HCT116 (cell line): ENCODE measurements around the gene BRDT. TPM values are rescaled to one million over a fixed set of nuclear protein-coding genes. Genes with fewer than 3 reads are reported as not detected.

Experiments used
- ATAC-seq: fragments of 200-7000 bp; cut with Tn5 transposase; 2 replicates; pipeline ENCODE4 v1.9.1; 2020; ENCODE audit warnings: mild to moderate bottlenecking, moderate library complexity
- BruUV-seq: library from RNA; stranded (reverse); fragments of 400-500 nt; replicated peaks from 2 replicates; lab custom pipeline; 2021; lab: Mats Ljungman, UMichigan
- CTCF ChIA-PET: fragments of 300-600 bp; sonication (Branson Sonifier 250); formaldehyde crosslinking; loops from one replicate; lab custom pipeline; 2021; ENCODE audit warnings: antibody characterized with exemption; lab: Charles Lee
- POLR2A ChIA-PET: fragments of 300-600, 350-600 bp; sonication (Branson Sonifier 250); formaldehyde crosslinking; loops from one replicate; lab custom pipeline; 2021; ENCODE audit warnings: antibody characterized with exemption; lab: Charles Lee
- RAD21 ChIA-PET, 2 experiments: fragments of 300-600 bp; sonication (Branson Sonifier 250); formaldehyde crosslinking; loops; one replicate each; lab custom pipeline; 2023; ENCODE audit warnings: low total read pairs in 2 of 2; ENCODE audit not compliant: uncharacterized antibody in 2 of 2, unreplicated experiment in 2 of 2, low non-redundant PET in 1 of 2; lab: Charles Lee
- DNase-seq: peaks from one replicate; pipeline ENCODE4 v3.0.0-alpha.2; 2010; ENCODE audit warnings: low read depth, low spot score
- H2AFZ ChIP-seq: fragments of 200-600 bp; shearing (Covaris generic), sonication (generic); 2 replicates; pipeline ENCODE4 v1.6.1; 2017; ENCODE audit warnings: low read depth, mixed run types, mixed read lengths, antibody characterized with exemption, low read length; ENCODE audit not compliant: poor library complexity, severe bottlenecking
- H3K27ac ChIP-seq: 2 replicates; pipeline ENCODE4 v1.5.1; 2012; ENCODE audit warnings: low read depth, low read length
- H3K27me3 ChIP-seq: fragments of 200-600 bp; sonication (generic); 2 replicates; pipeline ENCODE4 v1.6.1; 2016; ENCODE audit warnings: mixed run types, low read length, mixed read lengths; ENCODE audit not compliant: insufficient read depth
- H3K36me3 ChIP-seq, 2 experiments: fragments of 200-500 bp in 1 of 2; fragments of 200-600 bp in 1 of 2; sonication (Bioruptor generic) in 1 of 2; sonication (generic) in 1 of 2; 2 replicates each; pipeline versions ENCODE4 v1.5.1 to v1.6.1; 2014 to 2016; ENCODE audit warnings: low read length in 2 of 2, inconsistent platforms in 1 of 2, mixed read lengths in 1 of 2, mixed run types in 1 of 2; ENCODE audit not compliant: insufficient read depth in 2 of 2, control insufficient read depth in 1 of 2
- H3K4me1 ChIP-seq, 2 experiments: fragments of 200-600 bp in 1 of 2; sonication (generic) in 1 of 2; 2 replicates each; pipeline versions ENCODE4 v1.5.1 to v1.6.1; 2012 to 2017; ENCODE audit warnings: low read length in 2 of 2, inconsistent platforms in 1 of 2, mild to moderate bottlenecking in 1 of 2, mixed read lengths in 1 of 2, mixed run types in 1 of 2, moderate library complexity in 1 of 2; ENCODE audit not compliant: insufficient read depth in 2 of 2, control insufficient read depth in 1 of 2
- H3K4me2 ChIP-seq: fragments of 200-600 bp; sonication (generic); 2 replicates; pipeline ENCODE4 v1.6.1; 2017; ENCODE audit warnings: mixed run types, low read length, mixed read lengths
- H3K4me3 ChIP-seq, 2 experiments: fragments of 200-600 bp in 1 of 2; sonication (generic) in 1 of 2; replicated peaks in 1 of 2; 2 replicates each; pipeline ENCODE4 v1.5.1; 2011 to 2016; ENCODE audit warnings: low read length in 2 of 2, control low read depth in 1 of 2, low read depth in 1 of 2, mild to moderate bottlenecking in 1 of 2, mixed read lengths in 1 of 2, mixed run types in 1 of 2
- H3K79me2 ChIP-seq: fragments of 200-600 bp; sonication (generic); 2 replicates; pipeline ENCODE4 v1.6.1; 2017; ENCODE audit warnings: mild to moderate bottlenecking, mixed run types, low read length, moderate library complexity, mixed read lengths; ENCODE audit not compliant: insufficient read depth
- H3K9ac ChIP-seq: fragments of 200-600 bp; sonication (generic); 2 replicates; pipeline ENCODE4 v1.6.1; 2016; ENCODE audit warnings: low read length, mixed read lengths
- H3K9me2 ChIP-seq: fragments of 200-600 bp; sonication (generic), shearing (Covaris generic); 2 replicates; pipeline ENCODE4 v1.6.1; 2017; ENCODE audit warnings: mixed run types, mild to moderate bottlenecking, moderate library complexity; ENCODE audit not compliant: insufficient read depth
- H3K9me3 ChIP-seq, 2 experiments: fragments of 200-500 bp in 1 of 2; fragments of 200-600 bp in 1 of 2; sonication (Bioruptor generic) in 1 of 2; sonication (generic) in 1 of 2; 2 replicates each; pipeline ENCODE4 v1.6.1; 2014 to 2017; ENCODE audit warnings: low read length in 2 of 2, mixed read lengths in 2 of 2, inconsistent platforms in 1 of 2, low read depth in 1 of 2, mild to moderate bottlenecking in 1 of 2, mixed run types in 1 of 2, moderate library complexity in 1 of 2; ENCODE audit not compliant: control insufficient read depth in 1 of 2, insufficient read depth in 1 of 2
- H4K20me1 ChIP-seq: fragments of 200-600 bp; sonication (generic), shearing (Covaris generic); 2 replicates; pipeline ENCODE4 v1.6.1; 2017; ENCODE audit warnings: mixed run types, mild to moderate bottlenecking, moderate library complexity; ENCODE audit not compliant: insufficient read depth
- CBX3 ChIP-seq: IDR thresholded peaks from 2 replicates; pipeline ENCODE4 v1.6.1; 2012; ENCODE audit warnings: low read depth
- CEBPB ChIP-seq: IDR thresholded peaks from 2 replicates; pipeline ENCODE4 v1.6.1; 2012; ENCODE audit warnings: low read depth
- EGR1 ChIP-seq: IDR thresholded peaks from 2 replicates; pipeline ENCODE4 v1.6.1; 2012; ENCODE audit warnings: low read depth
- ELF1 ChIP-seq: IDR thresholded peaks from 2 replicates; pipeline ENCODE4 v1.6.1; 2012; ENCODE audit warnings: low read depth, borderline replicate concordance
- EZH2 ChIP-seq: fragments of 200-600 bp; sonication (generic); IDR thresholded peaks from 2 replicates; pipeline ENCODE4 v1.6.1; 2017; ENCODE audit warnings: antibody characterized with exemption, mixed run types
- EZH2phosphoT487 ChIP-seq: fragments of 200-600 bp; IDR thresholded peaks from 2 replicates; pipeline ENCODE4 v1.6.1; 2018; ENCODE audit warnings: antibody characterized with exemption, borderline replicate concordance
- FOSL1 ChIP-seq: IDR thresholded peaks from 2 replicates; pipeline ENCODE4 v1.6.1; 2012; ENCODE audit warnings: low read depth
- JUND ChIP-seq: IDR thresholded peaks from 2 replicates; pipeline ENCODE4 v1.6.1; 2012
- POLR2A ChIP-seq: IDR thresholded peaks from 2 replicates; pipeline ENCODE4 v1.7.0; 2011; ENCODE audit warnings: borderline replicate concordance; ENCODE audit not compliant: insufficient read depth, insufficient read length; ENCODE audit errors: extremely low read depth
- SIN3A ChIP-seq: IDR thresholded peaks from 2 replicates; pipeline ENCODE4 v1.6.1; 2012; ENCODE audit warnings: low read depth
- YY1 ChIP-seq: IDR thresholded peaks from 2 replicates; pipeline ENCODE4 v1.6.1; 2011; ENCODE audit warnings: low read length, low read depth, moderate library complexity, mild to moderate bottlenecking; ENCODE audit not compliant: insufficient replicate concordance; ENCODE audit errors: extremely low read depth
- ZFX ChIP-seq: fragments of 450-650 bp; IDR thresholded peaks from 2 replicates; pipeline ENCODE4 v1.6.1; 2017
- ZNF274 ChIP-seq: fragments of 200-500 bp; sonication (Bioruptor generic); IDR thresholded peaks from 2 replicates; pipeline ENCODE4 v1.6.1; 2014; ENCODE audit warnings: mild to moderate bottlenecking, low read depth, low read length, inconsistent platforms
- intact Hi-C: fragments of 100-400 bp; cut with micrococcal nuclease; formaldehyde crosslinking; loops from 2 replicates; pipeline ENCODE4 v1.10.0; 2022
- total RNA-seq: library from RNA; stranded (reverse); gene quantifications from one replicate; pipeline ENCODE4 v1.2.1, GENCODE V29; 2021; ENCODE audit not compliant: unreplicated experiment
- TF ChIP-seq, protein P1 (sequence below): IDR thresholded peaks from 2 replicates; pipeline ENCODE4 v1.6.1; 2012; ENCODE audit warnings: low read depth
- TF ChIP-seq, protein P2 (sequence below): IDR thresholded peaks from 2 replicates; pipeline ENCODE4 v1.6.1; 2011; ENCODE audit warnings: mild to moderate bottlenecking, low read length, moderate library complexity; ENCODE audit not compliant: insufficient replicate concordance; ENCODE audit errors: extremely low read depth
- TF ChIP-seq, protein P3 (sequence below): IDR thresholded peaks from 2 replicates; pipeline ENCODE4 v1.6.1; 2012

Gene BRDT
- total RNA-seq, 1 experiment from 2014 or later = not detected

- TF ChIP-seq, protein P1, sequence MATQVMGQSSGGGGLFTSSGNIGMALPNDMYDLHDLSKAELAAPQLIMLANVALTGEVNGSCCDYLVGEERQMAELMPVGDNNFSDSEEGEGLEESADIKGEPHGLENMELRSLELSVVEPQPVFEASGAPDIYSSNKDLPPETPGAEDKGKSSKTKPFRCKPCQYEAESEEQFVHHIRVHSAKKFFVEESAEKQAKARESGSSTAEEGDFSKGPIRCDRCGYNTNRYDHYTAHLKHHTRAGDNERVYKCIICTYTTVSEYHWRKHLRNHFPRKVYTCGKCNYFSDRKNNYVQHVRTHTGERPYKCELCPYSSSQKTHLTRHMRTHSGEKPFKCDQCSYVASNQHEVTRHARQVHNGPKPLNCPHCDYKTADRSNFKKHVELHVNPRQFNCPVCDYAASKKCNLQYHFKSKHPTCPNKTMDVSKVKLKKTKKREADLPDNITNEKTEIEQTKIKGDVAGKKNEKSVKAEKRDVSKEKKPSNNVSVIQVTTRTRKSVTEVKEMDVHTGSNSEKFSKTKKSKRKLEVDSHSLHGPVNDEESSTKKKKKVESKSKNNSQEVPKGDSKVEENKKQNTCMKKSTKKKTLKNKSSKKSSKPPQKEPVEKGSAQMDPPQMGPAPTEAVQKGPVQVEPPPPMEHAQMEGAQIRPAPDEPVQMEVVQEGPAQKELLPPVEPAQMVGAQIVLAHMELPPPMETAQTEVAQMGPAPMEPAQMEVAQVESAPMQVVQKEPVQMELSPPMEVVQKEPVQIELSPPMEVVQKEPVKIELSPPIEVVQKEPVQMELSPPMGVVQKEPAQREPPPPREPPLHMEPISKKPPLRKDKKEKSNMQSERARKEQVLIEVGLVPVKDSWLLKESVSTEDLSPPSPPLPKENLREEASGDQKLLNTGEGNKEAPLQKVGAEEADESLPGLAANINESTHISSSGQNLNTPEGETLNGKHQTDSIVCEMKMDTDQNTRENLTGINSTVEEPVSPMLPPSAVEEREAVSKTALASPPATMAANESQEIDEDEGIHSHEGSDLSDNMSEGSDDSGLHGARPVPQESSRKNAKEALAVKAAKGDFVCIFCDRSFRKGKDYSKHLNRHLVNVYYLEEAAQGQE = no peak
- TF ChIP-seq EGR1 (no peak), ELF1 (no peak), CEBPB (no peak), EZH2 (no peak), SIN3A (no peak), POLR2A (no peak), EZH2phosphoT487 (no peak), CBX3 (no peak), FOSL1 (no peak), JUND (no peak), YY1 (no peak), ZNF274 (no peak), ZFX (no peak)
- TF ChIP-seq, protein P2, sequence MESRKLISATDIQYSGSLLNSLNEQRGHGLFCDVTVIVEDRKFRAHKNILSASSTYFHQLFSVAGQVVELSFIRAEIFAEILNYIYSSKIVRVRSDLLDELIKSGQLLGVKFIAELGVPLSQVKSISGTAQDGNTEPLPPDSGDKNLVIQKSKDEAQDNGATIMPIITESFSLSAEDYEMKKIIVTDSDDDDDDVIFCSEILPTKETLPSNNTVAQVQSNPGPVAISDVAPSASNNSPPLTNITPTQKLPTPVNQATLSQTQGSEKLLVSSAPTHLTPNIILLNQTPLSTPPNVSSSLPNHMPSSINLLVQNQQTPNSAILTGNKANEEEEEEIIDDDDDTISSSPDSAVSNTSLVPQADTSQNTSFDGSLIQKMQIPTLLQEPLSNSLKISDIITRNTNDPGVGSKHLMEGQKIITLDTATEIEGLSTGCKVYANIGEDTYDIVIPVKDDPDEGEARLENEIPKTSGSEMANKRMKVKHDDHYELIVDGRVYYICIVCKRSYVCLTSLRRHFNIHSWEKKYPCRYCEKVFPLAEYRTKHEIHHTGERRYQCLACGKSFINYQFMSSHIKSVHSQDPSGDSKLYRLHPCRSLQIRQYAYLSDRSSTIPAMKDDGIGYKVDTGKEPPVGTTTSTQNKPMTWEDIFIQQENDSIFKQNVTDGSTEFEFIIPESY = no peak
- TF ChIP-seq, protein P3, sequence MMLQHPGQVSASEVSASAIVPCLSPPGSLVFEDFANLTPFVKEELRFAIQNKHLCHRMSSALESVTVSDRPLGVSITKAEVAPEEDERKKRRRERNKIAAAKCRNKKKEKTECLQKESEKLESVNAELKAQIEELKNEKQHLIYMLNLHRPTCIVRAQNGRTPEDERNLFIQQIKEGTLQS = no peak
- no peak overlapping the region for H3K9ac ChIP-seq
- intact Hi-C loops = loop anchor here (5.0 to 10.0 kb wide), 2 partner anchors 521 to 763 kb away; no protein-coding TSS in a partner anchor
- no peaks in the 10 kb centered on the region for H3K36me3 ChIP-seq
- no peak for ATAC-seq
- peaks cover 4 to 9% of the 10 kb centered on the region in 2 experiments; a peak in 1 of 4 replicates for H3K4me1 ChIP-seq
- ChIA-PET POLR2A (no interaction called here), CTCF (interaction anchor here (1.0 to 2.3 kb wide), 5 partner anchors 363 to 420 kb away, joined by 3 to 16 read pairs (median 3); no protein-coding TSS in a partner anchor), RAD21 (no interaction called here)
- H3K9me3 ChIP-seq = no peaks in the 10 kb centered on the region
- H3K27ac ChIP-seq = no peak overlapping the region
- no peak for DNase-seq
- H2AFZ ChIP-seq = no peak overlapping the region
- no peak overlapping the region for H3K4me3 ChIP-seq
- no peaks in the 10 kb centered on the region for H3K27me3 ChIP-seq
- H3K4me2 ChIP-seq = no peak overlapping the region
- H3K79me2 ChIP-seq = no peaks in the 10 kb centered on the region
- no peaks in the 10 kb centered on the region for H4K20me1 ChIP-seq
- no TSS peak for BruUV-seq
- no peaks in the 10 kb centered on the region for H3K9me2 ChIP-seq
Measured at GRCh38 chr1:91928026-91928425, 21.2 kb upstream of the BRDT start.
